GM18858 (cell line): ENCODE results near the gene MBNL2.
"Not testable (repeated sequence)": the region's sequence is repeated elsewhere in the genome, so short reads cannot be mapped to it uniquely, and the experiment has no call there.

Experiments used
- ATAC-seq: cut with Tn5 transposase; IDR thresholded peaks from one replicate; pipeline ENCODE4 v1.9.1; 2021; ENCODE audit not compliant: unreplicated experiment

The MBNL2 gene

GRCh38 chr13:97341135-97341534 lies 119.0 kb downstream of the MBNL2 start:
- no peak for ATAC-seq

GRCh38 chr13:97342136-97342535 lies 120.0 kb downstream of the MBNL2 start:
- no peak for ATAC-seq

- no peak for ATAC-seq
These were observed 120.8 kb downstream of the MBNL2 start for GRCh38 chr13:97342936-97343335.

GRCh38 chr13:97344265-97345175 lies 122.4 kb downstream of the MBNL2 start:
- ATAC-seq: peak; percentile 82

GRCh38 chr13:97346097-97346496 lies 124.0 kb downstream of the MBNL2 start:
- no peak for ATAC-seq

GRCh38 chr13:97346561-97347254 lies 124.6 kb downstream of the MBNL2 start:
- ATAC-seq: no peak

GRCh38 chr13:97347255-97347932 lies 125.3 kb downstream of the MBNL2 start:
- ATAC-seq: no peak

GRCh38 chr13:97348569-97349100 lies 126.5 kb downstream of the MBNL2 start:
- no peak for ATAC-seq

GRCh38 chr13:97352012-97352411 lies 129.9 kb downstream of the MBNL2 start:
- ATAC-seq: not testable (repeated sequence)

GRCh38 chr13:97352815-97353214 lies 130.7 kb downstream of the MBNL2 start:
- ATAC-seq: no peak

GRCh38 chr13:97353927-97354675 lies 132.0 kb downstream of the MBNL2 start:
- no peak for ATAC-seq

GRCh38 chr13:97354808-97355207 lies 132.7 kb downstream of the MBNL2 start:
- ATAC-seq: no peak

GRCh38 chr13:97356592-97356991 lies 134.5 kb downstream of the MBNL2 start:
- no peak for ATAC-seq

- ATAC-seq: peak; percentile 97
These were observed 137.3 kb downstream of the MBNL2 start for GRCh38 chr13:97359181-97360057.

- no peak for ATAC-seq
These were observed 138.5 kb downstream of the MBNL2 start for GRCh38 chr13:97360610-97361009.

- ATAC-seq: no peak
These were observed 141.9 kb downstream of the MBNL2 start for GRCh38 chr13:97364031-97364430.

GRCh38 chr13:97364827-97365226 lies 142.7 kb downstream of the MBNL2 start:
- ATAC-seq: no peak

- no peak for ATAC-seq
These were observed 144.1 kb downstream of the MBNL2 start for GRCh38 chr13:97366172-97366688.

GRCh38 chr13:97367016-97367822 lies 145.1 kb downstream of the MBNL2 start:
- ATAC-seq: peak; percentile 43
